ENCODE measurements around the gene MYOF. TPM values are rescaled to one million over a fixed set of nuclear protein-coding genes. Genes with fewer than 3 reads are reported as not detected.
A peak's percentile ranks its signal among the peaks of the same experiment; 100 is the strongest.

Gene MYOF
- total RNA-seq, 4 donors from 2014 or later = 4.1 to 10.3 (median 6.3) TPM

DNA sequence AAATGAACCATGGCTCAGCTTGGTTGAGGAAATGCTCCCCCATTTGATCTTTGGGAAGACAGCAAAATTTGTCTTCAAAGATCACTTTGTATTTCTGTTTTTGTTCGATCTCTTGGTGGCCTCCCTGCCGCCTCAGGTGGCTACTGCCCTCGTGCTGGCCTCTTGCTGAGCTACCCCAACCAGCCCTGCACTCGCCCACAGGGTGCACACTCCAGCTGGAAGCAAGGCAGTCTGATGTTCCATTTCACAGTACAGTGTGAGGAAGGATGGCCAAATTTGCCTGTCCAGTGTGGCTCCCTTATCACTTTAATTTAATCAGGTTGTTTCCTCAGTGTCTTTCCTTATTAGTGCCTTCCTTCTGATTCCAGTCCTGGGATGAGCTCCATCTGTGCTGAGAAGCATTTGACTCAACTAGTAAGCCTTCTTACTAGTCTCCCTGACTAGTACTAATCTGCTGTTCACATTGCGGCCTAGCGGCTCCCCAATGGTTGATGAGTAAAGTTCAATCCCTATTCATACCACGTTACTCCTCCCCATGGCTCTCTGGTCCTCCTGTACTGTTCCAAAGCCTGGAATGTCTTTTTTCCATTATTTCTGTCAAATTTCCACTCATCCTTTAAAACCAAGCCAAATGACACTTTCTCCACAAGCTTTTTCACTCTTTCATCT, 8.2 kb downstream of the MYOF start:
- Histone ChIP-seq H3K27ac (peak overlapping the region in 1 of 4 donors; percentile 43), H3K36me3 (no peaks in the 10 kb centered on the region), H3K9me3 (no peaks in the 10 kb centered on the region), H3K27me3 (no peaks in the 10 kb centered on the region), H3K4me1 (no peaks in the 10 kb centered on the region), H3K4me3 (no peak overlapping the region)
- TF ChIP-seq CTCF (IDR thresholded peaks at IDR 0.05 in 4 of 5, conservative IDR thresholded peaks at IDR 0.05 in 1 of 5) = no peak
- no peak for TF ChIP-seq POLR2A (IDR thresholded peaks at IDR 0.05)
- no peak for DNase-seq
- no peak for ATAC-seq
- in situ Hi-C loops (cut with MboI; ENCODE audit: low sequenced_read_pairs in 4 of 4) = no loop called here
- intact Hi-C loops (cut with DNase I; ENCODE audit: low total_unique reads) = no loop called here

- H3K4me1 ChIP-seq = no peaks in the 10 kb centered on the region
These were observed 9.0 kb downstream of the MYOF start for GRCh38 chr10:93473161-93473560.

DNA sequence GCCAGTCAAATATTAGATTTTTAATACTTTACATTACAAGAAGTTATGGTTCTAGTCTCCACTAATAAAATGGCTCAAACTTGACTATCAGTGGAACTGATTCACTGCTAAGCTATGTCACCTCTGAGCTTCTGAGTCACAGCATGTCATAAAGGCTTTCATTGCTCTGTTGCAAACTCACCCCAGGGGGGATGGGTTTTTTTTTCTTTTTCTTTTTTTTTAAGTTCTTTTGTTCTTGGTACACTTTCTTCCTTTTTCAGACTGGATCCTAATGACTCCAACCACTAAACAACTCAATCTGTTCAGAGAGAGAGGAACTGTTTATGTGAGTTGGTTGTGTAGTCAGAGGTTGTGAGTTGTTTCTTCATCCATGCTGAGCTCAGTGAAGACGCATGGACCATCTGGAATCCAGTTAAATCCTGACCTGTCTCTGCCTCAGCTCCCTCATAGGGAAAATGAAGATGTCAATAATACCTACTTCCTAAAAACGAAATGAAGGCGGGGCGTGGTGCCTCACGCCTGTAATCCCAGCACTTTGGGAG, 11.0 kb downstream of the MYOF start:
- Histone ChIP-seq H3K36me3 (no peaks in the 10 kb centered on the region), H3K4me3 (no peak overlapping the region), H3K27me3 (no peaks in the 10 kb centered on the region), H3K27ac (peak overlapping the region; percentile 36 to 69 (median 60)), H3K4me1 (peaks cover 1 to 5% of the 10 kb centered on the region in 2 donors), H3K9me3 (no peaks in the 10 kb centered on the region)
- intact Hi-C loops (cut with DNase I; ENCODE audit: low total_unique reads) = no loop called here
- ATAC-seq (peak; percentile 70 to 73), DNase-seq (no peak)
- TF ChIP-seq POLR2A (IDR thresholded peaks at IDR 0.05) (no peak), CTCF (IDR thresholded peaks at IDR 0.05 in 4 of 5, conservative IDR thresholded peaks at IDR 0.05 in 1 of 5) (no peak)
- in situ Hi-C loops (cut with MboI; ENCODE audit: low sequenced_read_pairs in 4 of 4) = no loop called here

More at GRCh38 chr10:93473161-93473560, 9.0 kb downstream of the MYOF start:
- DNase-seq = no peak
- Histone ChIP-seq H3K27me3 (no peaks in the 10 kb centered on the region), H3K4me3 (no peak overlapping the region), H3K9me3 (no peaks in the 10 kb centered on the region), H3K36me3 (no peaks in the 10 kb centered on the region), H3K27ac (peak overlapping the region in 1 of 4 donors; percentile 43)
- intact Hi-C loops (cut with DNase I; ENCODE audit: low total_unique reads) = no loop called here
- ATAC-seq = no peak
- TF ChIP-seq CTCF (IDR thresholded peaks at IDR 0.05 in 4 of 5, conservative IDR thresholded peaks at IDR 0.05 in 1 of 5) (no peak), POLR2A (IDR thresholded peaks at IDR 0.05) (no peak)
- in situ Hi-C loops (cut with MboI; ENCODE audit: low sequenced_read_pairs in 4 of 4) = no loop called here

- peak in 1 of 2 donors; percentile 27 for DNase-seq
These were observed 12.7 kb downstream of the MYOF start for GRCh38 chr10:93469454-93469853.

More at GRCh38 chr10:93469454-93469853, 12.7 kb downstream of the MYOF start:
- peaks cover 7 to 19% of the 10 kb centered on the region in 2 donors for H3K4me1 ChIP-seq
- H3K9me3 ChIP-seq = no peaks in the 10 kb centered on the region
- H3K36me3 ChIP-seq = no peaks in the 10 kb centered on the region
- no peak for ATAC-seq
- peak overlapping the region in 3 of 4 donors; percentile 6 to 69 (median 53) for H3K27ac ChIP-seq
- no peaks in the 10 kb centered on the region for H3K27me3 ChIP-seq
- no peak overlapping the region for H3K4me3 ChIP-seq
- TF ChIP-seq CTCF (IDR thresholded peaks at IDR 0.05 in 4 of 5, conservative IDR thresholded peaks at IDR 0.05 in 1 of 5) = no peak
- TF ChIP-seq POLR2A (IDR thresholded peaks at IDR 0.05) = no peak
- in situ Hi-C loops (cut with MboI; ENCODE audit: low sequenced_read_pairs in 4 of 4) (no loop called here), intact Hi-C loops (cut with DNase I; ENCODE audit: low total_unique reads) (no loop called here)
